Esophagus (tissue), 2 donors: ENCODE data around the gene DMC1. TPM values are rescaled to one million over a fixed set of nuclear protein-coding genes. Genes with fewer than 3 reads are reported as not detected.
"Not testable (repeated sequence)": the region's sequence is repeated elsewhere in the genome, so short reads cannot be mapped to it uniquely, and the experiment has no call there.

Source experiments
- H3K27ac ChIP-seq, 2 donors: one replicate each; pipeline ENCODE4 v1.5.1; 2013; ENCODE audit warnings: low read depth in 2 of 2, mild to moderate bottlenecking in 2 of 2, inconsistent platforms in 1 of 2, low read length in 1 of 2, moderate library complexity in 1 of 2
- H3K27me3 ChIP-seq, 2 donors: one replicate each; pipeline ENCODE4 v1.6.1; 2013; ENCODE audit warnings: low read length in 2 of 2, control low read depth in 1 of 2, mild to moderate bottlenecking in 1 of 2; ENCODE audit not compliant: insufficient read depth in 2 of 2, control insufficient read depth in 1 of 2
- H3K36me3 ChIP-seq, 2 donors: one replicate each; pipeline ENCODE4 v1.6.1; 2013; ENCODE audit warnings: low read length in 1 of 2; ENCODE audit not compliant: control insufficient read depth in 2 of 2, insufficient read depth in 2 of 2
- H3K4me1 ChIP-seq, 2 donors: one replicate each; pipeline ENCODE4 v1.6.1; 2013; ENCODE audit warnings: low read length in 1 of 2; ENCODE audit not compliant: control insufficient read depth in 2 of 2, insufficient read depth in 2 of 2
- H3K4me3 ChIP-seq, 2 donors: one replicate each; pipeline ENCODE4 v1.5.1; 2013; ENCODE audit warnings: low read length in 2 of 2, mild to moderate bottlenecking in 2 of 2, low read depth in 1 of 2, moderate library complexity in 1 of 2
- H3K9me3 ChIP-seq, 2 donors: one replicate each; pipeline ENCODE4 v1.6.1; 2013; ENCODE audit warnings: mild to moderate bottlenecking in 2 of 2, low read depth in 1 of 2, low read length in 1 of 2, moderate library complexity in 1 of 2; ENCODE audit not compliant: control insufficient read depth in 2 of 2, insufficient read depth in 1 of 2
- WGBS, 2 donors: extraction: QIAGEN DNeasy Blood & Tissue Kit; methylation state at CpG; one replicate each; pipeline ENCODE4 v1.1.7; 2013; 5-methylcytosine and 5-hydroxymethylcytosine counted together
- polyA plus RNA-seq, 2 donors: library from polyadenylated mRNA; stranded (reverse); fragments of 200-250 nt; gene quantifications; one replicate each; pipeline ENCODE4 v1.2.3, GENCODE V29; 2013
- donor health status: healthy with polysubstance abuse.
- donor health status: Bipolar disorder and iron deficiency.

The DMC1 gene
- polyA plus RNA-seq, 2 donors: 0.51 to 1.3 TPM

GRCh38 chr22:38608992-38609750 is 39.2 kb upstream of the DMC1 start:
- 92 to 94% methylated on average over 13 of the region's 13 CpGs for WGBS, 2 donors
- Histone ChIP-seq H3K36me3 (no peaks in the 10 kb centered on the region), H3K4me3 (no peak overlapping the region), H3K4me1 (no peaks in the 10 kb centered on the region), H3K27me3 (no peaks in the 10 kb centered on the region), H3K27ac (no peak overlapping the region), H3K9me3 (no peaks in the 10 kb centered on the region)

DNA sequence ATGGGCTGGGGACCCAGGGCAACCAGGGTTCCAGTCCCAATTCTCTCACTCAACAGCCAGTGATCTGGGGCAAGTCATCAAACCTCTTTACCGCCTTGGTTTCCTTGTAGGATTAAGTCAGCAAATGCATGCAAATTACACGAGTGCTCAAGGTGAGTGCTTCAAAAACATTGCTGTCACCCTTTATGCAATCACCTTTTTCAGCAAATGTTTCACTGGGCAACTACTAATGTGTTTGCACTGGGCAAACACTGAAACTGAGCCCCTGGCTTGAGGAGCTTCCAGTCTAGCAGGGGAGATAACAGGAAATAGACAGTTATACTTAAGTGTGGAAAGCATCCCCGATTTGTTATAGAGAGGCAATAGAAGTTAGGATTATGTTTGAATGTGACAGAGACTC is 37.7 kb upstream of the DMC1 start:
- Histone ChIP-seq H3K9me3 (no peaks in the 10 kb centered on the region), H3K4me3 (no peak overlapping the region), H3K36me3 (no peaks in the 10 kb centered on the region), H3K4me1 (no peaks in the 10 kb centered on the region), H3K27me3 (no peaks in the 10 kb centered on the region), H3K27ac (no peak overlapping the region)
- 88% methylated on average over 3 of the region's 3 CpGs for WGBS, 2 donors

DNA sequence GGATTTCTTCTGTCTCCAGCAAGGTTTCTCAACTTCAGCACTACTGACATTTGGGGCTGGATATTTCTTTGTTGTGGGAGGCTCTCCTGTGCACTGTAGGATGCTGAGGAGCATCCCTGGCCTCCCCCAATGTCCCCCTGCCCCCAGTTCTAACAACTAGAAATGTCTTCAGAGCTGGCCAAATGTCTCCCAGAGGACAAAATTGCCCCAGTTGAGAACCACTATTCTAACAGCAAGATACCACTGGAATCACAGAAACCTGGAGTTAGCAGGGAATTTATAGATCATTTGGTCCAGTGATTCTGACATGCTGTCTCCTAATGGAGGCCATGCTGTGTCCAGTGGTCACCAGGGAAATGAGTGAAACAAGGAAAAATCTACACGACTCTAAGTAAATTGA is 32.2 kb upstream of the DMC1 start:
- WGBS, 2 donors: 86 to 89% methylated on average over 1 of the region's 1 CpG
- no peaks in the 10 kb centered on the region for H3K27me3 ChIP-seq
- H3K4me1 ChIP-seq: no peaks in the 10 kb centered on the region
- no peak overlapping the region for H3K4me3 ChIP-seq
- H3K9me3 ChIP-seq: no peaks in the 10 kb centered on the region
- H3K36me3 ChIP-seq: no peaks in the 10 kb centered on the region
- no peak overlapping the region for H3K27ac ChIP-seq

GRCh38 chr22:38601221-38601764 is 31.3 kb upstream of the DMC1 start:
- H3K4me3 ChIP-seq: no peak overlapping the region
- no peak overlapping the region for H3K27ac ChIP-seq
- H3K27me3 ChIP-seq: no peaks in the 10 kb centered on the region
- H3K9me3 ChIP-seq: no peaks in the 10 kb centered on the region
- no peaks in the 10 kb centered on the region for H3K4me1 ChIP-seq
- no peaks in the 10 kb centered on the region for H3K36me3 ChIP-seq
- WGBS, 2 donors: 81 to 83% methylated on average over 1 to 2 of the region's 2 CpGs

DNA sequence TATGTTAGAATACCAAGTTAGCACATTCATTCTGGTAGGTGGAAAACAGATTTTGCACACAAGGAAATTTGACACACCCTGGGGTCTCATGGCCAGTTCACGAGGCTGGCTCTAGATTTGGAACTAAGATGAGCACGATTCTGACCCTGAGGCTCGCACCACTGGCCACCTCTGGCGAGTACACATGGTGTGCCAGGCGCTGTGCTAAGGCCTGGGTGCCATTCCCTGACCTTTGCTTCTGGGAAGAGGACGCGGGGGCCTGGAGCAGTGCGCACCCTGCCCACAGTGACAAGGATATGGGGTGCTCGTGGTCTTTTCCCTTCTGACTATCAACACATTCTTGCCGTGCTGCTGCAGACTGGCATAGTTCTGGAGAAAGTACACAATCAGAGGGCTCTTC is 29.5 kb upstream of the DMC1 start:
- WGBS, 2 donors: 94% methylated on average over 10 of the region's 10 CpGs
- Histone ChIP-seq H3K9me3 (no peaks in the 10 kb centered on the region), H3K36me3 (no peaks in the 10 kb centered on the region), H3K4me1 (no peaks in the 10 kb centered on the region), H3K4me3 (no peak overlapping the region), H3K27ac (no peak overlapping the region), H3K27me3 (no peaks in the 10 kb centered on the region)

DNA sequence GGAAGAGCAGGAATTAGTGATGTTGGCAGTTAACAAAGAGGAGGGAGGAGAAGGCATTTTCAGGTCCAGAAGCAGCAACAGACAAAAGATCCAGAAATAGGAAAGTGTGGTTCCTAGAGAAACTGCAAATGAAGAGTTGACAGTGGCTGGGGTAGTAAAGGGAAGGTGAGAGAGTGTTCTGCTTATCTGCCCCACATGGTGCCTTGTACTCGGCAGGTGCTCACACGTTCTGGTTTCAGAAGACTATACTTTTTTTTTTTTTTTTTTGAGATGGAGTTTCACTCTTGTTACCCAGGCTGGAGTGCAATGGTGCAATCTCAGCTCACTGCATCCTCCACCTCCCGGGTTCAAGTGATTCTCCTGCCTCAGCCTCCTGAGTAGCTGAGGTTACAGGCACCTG is 12.9 kb upstream of the DMC1 start:
- not testable (repeated sequence) for H3K9me3 ChIP-seq, H3K4me1 ChIP-seq, H3K27ac ChIP-seq, H3K27me3 ChIP-seq, H3K4me3 ChIP-seq, H3K36me3 ChIP-seq
- WGBS, 2 donors: 70 to 80% methylated on average over 3 of the region's 3 CpGs

DNA sequence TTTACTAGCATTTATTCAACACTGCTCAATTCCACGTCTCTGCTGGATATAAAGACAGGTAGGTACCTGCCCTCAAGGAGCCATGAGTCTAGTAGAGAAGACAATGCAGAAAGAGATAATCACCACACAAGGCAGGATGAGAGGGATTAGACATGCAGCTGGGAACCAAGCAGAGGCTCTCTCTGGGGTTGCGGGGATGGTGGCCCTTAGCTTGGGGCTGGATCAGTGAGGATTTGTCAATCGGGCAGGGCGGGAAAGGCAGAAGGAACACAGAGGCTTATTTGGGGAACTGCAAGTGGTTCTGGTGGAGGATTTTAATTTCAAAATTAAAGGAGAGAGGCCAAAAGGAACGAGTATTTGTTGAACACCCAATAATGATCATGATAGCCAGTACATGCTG is 8.5 kb upstream of the DMC1 start:
- no peaks in the 10 kb centered on the region for H3K4me1 ChIP-seq

GRCh38 chr22:38572065-38572464 is 2.1 kb upstream of the DMC1 start:
- H3K9me3 ChIP-seq: no peaks in the 10 kb centered on the region
- peaks cover 0 to 3% of the 10 kb centered on the region in 2 donors for H3K4me1 ChIP-seq
- H3K27ac ChIP-seq: no peak overlapping the region
- H3K27me3 ChIP-seq: no peaks in the 10 kb centered on the region
- no peak overlapping the region for H3K4me3 ChIP-seq
- 0 to 3% methylated on average over 3 of the region's 3 CpGs for WGBS, 2 donors
- no peaks in the 10 kb centered on the region for H3K36me3 ChIP-seq

More for the DNA sequence above, 8.5 kb upstream of the DMC1 start:
- Histone ChIP-seq H3K4me3 (no peak overlapping the region), H3K36me3 (no peaks in the 10 kb centered on the region), H3K9me3 (no peaks in the 10 kb centered on the region), H3K27me3 (no peaks in the 10 kb centered on the region), H3K27ac (no peak overlapping the region)
- WGBS, 2 donors: 72 to 76% methylated on average over 5 of the region's 5 CpGs

DNA sequence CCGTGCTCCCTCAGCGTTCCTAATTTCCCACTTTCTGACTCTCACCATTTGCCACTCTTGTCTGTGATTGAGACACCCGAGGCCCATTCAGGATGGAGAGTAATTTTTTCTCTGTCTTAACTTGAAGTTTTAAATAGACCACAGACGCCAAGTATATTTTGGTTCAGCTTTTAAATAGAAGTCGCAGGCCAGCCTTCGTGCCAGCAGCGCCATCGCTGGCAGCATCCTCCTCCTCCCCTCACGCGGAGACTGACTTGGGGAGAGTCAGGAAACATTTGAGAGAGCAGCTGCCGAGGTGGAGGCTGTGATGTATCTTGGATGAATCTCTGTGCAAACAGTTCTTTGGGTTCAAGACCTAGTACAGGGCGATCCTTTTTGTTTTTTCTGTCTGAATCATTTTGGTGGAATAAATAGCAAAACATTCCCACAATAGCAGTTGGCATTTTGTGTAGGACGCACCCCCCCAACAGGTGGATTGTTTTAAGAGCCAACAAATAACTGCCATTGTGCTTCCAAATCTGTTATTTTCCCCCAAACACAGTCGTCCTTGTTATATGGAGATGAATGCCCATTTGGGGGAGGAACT is 889 bp upstream of the DMC1 start:
- no peaks in the 10 kb centered on the region for H3K36me3 ChIP-seq
- H3K27ac ChIP-seq: peak overlapping the region; percentile 85 to 86
- H3K27me3 ChIP-seq: no peaks in the 10 kb centered on the region
- peaks cover 0 to 3% of the 10 kb centered on the region in 2 donors for H3K4me1 ChIP-seq
- 3% methylated on average over 14 of the region's 14 CpGs for WGBS, 2 donors
- no peaks in the 10 kb centered on the region for H3K9me3 ChIP-seq
- H3K4me3 ChIP-seq: peak overlapping the region; percentile 59 to 63
